ENCODE results near the gene NLRP13.

GRCh38 chr19:55870736-55871135 lies 61.4 kb downstream of the NLRP13 start:
- TF ChIP-seq CTCF (IDR thresholded peaks at IDR 0.05 in 2 of 3, conservative IDR thresholded peaks at IDR 0.05 in 1 of 3; ENCODE audit: borderline replicate concordance in 1 of 3, insufficient read depth in 1 of 3, low read depth in 2 of 3, low read length in 2 of 3) (no peak), REST (IDR thresholded peaks at IDR 0.05; ENCODE audit: low read depth) (no peak), POLR2A (IDR thresholded peaks at IDR 0.05; ENCODE audit: borderline replicate concordance, extremely low read depth, insufficient read depth, insufficient read length) (no peak), SIN3A (IDR thresholded peaks at IDR 0.05; ENCODE audit: low read depth) (no peak), YY1 (IDR thresholded peaks at IDR 0.05; ENCODE audit: extremely low read depth, insufficient replicate concordance, low read depth, low read length) (no peak), RAD21 (IDR thresholded peaks at IDR 0.05; ENCODE audit: low read depth) (no peak), POLR2AphosphoS5 (IDR thresholded peaks at IDR 0.05; ENCODE audit: low read depth, low read length) (no peak), EZH2phosphoT487 (IDR thresholded peaks at IDR 0.05; ENCODE audit: borderline replicate concordance) (no peak), ZNF274 (IDR thresholded peaks at IDR 0.05; ENCODE audit: low read depth, low read length) (no peak), ATF3 (IDR thresholded peaks at IDR 0.05) (no peak)
